SK-N-SH (cell line): ENCODE measurements around the gene DNAJC18. TPM values are rescaled to one million over a fixed set of nuclear protein-coding genes. Genes with fewer than 3 reads are reported as not detected.

Source experiments
- CTCF ChIA-PET: fragments of 300-600, 350-600 bp; formaldehyde crosslinking; extraction: SDS; loops from one replicate; lab custom pipeline; 2021; lab: Yijun Ruan, JAX
- POLR2A ChIA-PET: fragments of 350-600 bp; sonication (Branson Sonifier 250); formaldehyde crosslinking; extraction: SDS; loops from one replicate; lab custom pipeline; 2020; ENCODE audit warnings: antibody characterized with exemption, inconsistent platforms; lab: Yijun Ruan, JAX
- DNase-seq: peaks from one replicate; pipeline ENCODE4 v3.0.0; 2012
- H2AFZ ChIP-seq: fragments of 200-600 bp; sonication (generic); 2 replicates; pipeline ENCODE4 v1.8.1; 2016; ENCODE audit warnings: antibody characterized with exemption, mild to moderate bottlenecking, low read depth
- H3F3A ChIP-seq: fragments of 200-600 bp; sonication (generic); replicated peaks from 2 replicates; pipeline ENCODE3; 2016; ENCODE audit warnings: antibody characterized with exemption, mild to moderate bottlenecking; ENCODE audit not compliant: insufficient read depth
- H3K27ac ChIP-seq, 2 experiments: fragments of 200-500 bp in 1 of 2; fragments of 200-600 bp in 1 of 2; sonication (Bioruptor generic) in 1 of 2; sonication (generic), shearing (Covaris generic) in 1 of 2; 2 replicates each; pipeline versions ENCODE4 v1.5.1 to v1.6.1; 2014 to 2016; ENCODE audit warnings: low read depth in 2 of 2, inconsistent platforms in 1 of 2, low read length in 1 of 2, mild to moderate bottlenecking in 1 of 2, mixed read lengths in 1 of 2
- H3K27me3 ChIP-seq: fragments of 200-600 bp; sonication (generic), shearing (Covaris generic); 2 replicates; pipeline ENCODE4 v1.6.1; 2016; ENCODE audit warnings: mixed run types; ENCODE audit not compliant: insufficient read depth
- H3K36me3 ChIP-seq, 2 experiments: fragments of 200-500 bp in 1 of 2; fragments of 200-600 bp in 1 of 2; sonication (Bioruptor generic) in 1 of 2; sonication (generic) in 1 of 2; replicated peaks in 1 of 2; 2 replicates each; pipeline versions ENCODE3 to v1.5.1; 2014 to 2016; ENCODE audit warnings: low read length in 1 of 2, mild to moderate bottlenecking in 1 of 2; ENCODE audit not compliant: insufficient read depth in 2 of 2, control insufficient read depth in 1 of 2
- H3K4me1 ChIP-seq, 2 experiments: fragments of 200-500 bp in 1 of 2; fragments of 200-600 bp in 1 of 2; sonication (Bioruptor generic) in 1 of 2; sonication (generic), shearing (Covaris generic) in 1 of 2; 2 replicates each; pipeline versions ENCODE4 v1.5.1 to v1.6.1; 2014 to 2016; ENCODE audit warnings: low read depth in 1 of 2, low read length in 1 of 2, mixed run types in 1 of 2; ENCODE audit not compliant: insufficient read depth in 2 of 2, control insufficient read depth in 1 of 2
- H3K4me2 ChIP-seq: fragments of 200-600 bp; sonication (generic), shearing (Covaris generic); 2 replicates; pipeline ENCODE4 v1.6.1; 2017; ENCODE audit warnings: mixed run types
- H3K4me3 ChIP-seq, 2 experiments: fragments of 200-500 bp in 1 of 2; fragments of 200-600 bp in 1 of 2; sonication (Bioruptor generic) in 1 of 2; sonication (generic), shearing (Covaris generic) in 1 of 2; 2 replicates each; pipeline versions ENCODE4 v1.5.1 to v1.8.1; 2014 to 2016; ENCODE audit warnings: low read depth in 2 of 2, inconsistent platforms in 1 of 2, low read length in 1 of 2, mild to moderate bottlenecking in 1 of 2, mixed read lengths in 1 of 2, moderate library complexity in 1 of 2
- H3K79me2 ChIP-seq: fragments of 200-600 bp; sonication (generic); 2 replicates; pipeline ENCODE4 v1.8.1; 2017; ENCODE audit warnings: mild to moderate bottlenecking; ENCODE audit not compliant: insufficient read depth
- H3K9ac ChIP-seq: fragments of 200-600 bp; sonication (generic); 2 replicates; pipeline ENCODE4 v1.6.1; 2017; ENCODE audit warnings: mixed run types
- H3K9me2 ChIP-seq: fragments of 200-600 bp; sonication (generic); 2 replicates; pipeline ENCODE4 v1.6.1; 2017; ENCODE audit warnings: mixed run types
- H3K9me3 ChIP-seq: fragments of 200-600 bp; sonication (generic); 2 replicates; pipeline ENCODE4 v1.6.1; 2017; ENCODE audit warnings: mixed run types, mild to moderate bottlenecking, moderate library complexity
- H4K20me1 ChIP-seq: fragments of 200-600 bp; sonication (generic); 2 replicates; pipeline ENCODE4 v1.6.1; 2017; ENCODE audit warnings: mild to moderate bottlenecking, mixed run types; ENCODE audit not compliant: insufficient read depth
- CHD2 ChIP-seq: fragments of 150-350 bp; IDR thresholded peaks from 2 replicates; pipeline ENCODE4 v1.6.1; 2018; ENCODE audit warnings: low read length; ENCODE audit not compliant: partially characterized antibody
- ELF1 ChIP-seq: IDR thresholded peaks from 2 replicates; pipeline ENCODE4 v1.4.0; 2012
- EP300 ChIP-seq, 2 experiments: IDR thresholded peaks; 2 replicates each; pipeline versions ENCODE4 v1.4.0 to v1.6.1; 2012; ENCODE audit warnings: borderline replicate concordance in 1 of 2, low read depth in 1 of 2, low read length in 1 of 2
- FOXJ3 ChIP-seq: sonication (generic); formaldehyde crosslinking; IDR thresholded peaks from 2 replicates; pipeline ENCODE4 v1.5.1; 2020; ENCODE audit warnings: mild to moderate bottlenecking, missing genetic modification reagents
- GATA2 ChIP-seq: sonication (generic); formaldehyde crosslinking; IDR thresholded peaks from 2 replicates; pipeline ENCODE4 v1.5.0; 2020; ENCODE audit warnings: mild to moderate bottlenecking, missing genetic modification reagents
- MXI1 ChIP-seq: IDR thresholded peaks from 2 replicates; pipeline ENCODE4 v1.6.1; 2012; ENCODE audit warnings: mild to moderate bottlenecking, low read depth, low read length, improper control_type of control experiment
- NRF1 ChIP-seq: IDR thresholded peaks from 2 replicates; pipeline ENCODE4 v1.6.1; 2012; ENCODE audit warnings: low read depth, mild to moderate bottlenecking, low read length
- SMC3 ChIP-seq: IDR thresholded peaks from 2 replicates; pipeline ENCODE4 v1.6.1; 2012; ENCODE audit warnings: low read depth, low read length, improper control_type of control experiment
- TAF1 ChIP-seq: IDR thresholded peaks from 2 replicates; pipeline ENCODE4 v1.6.1; 2012; ENCODE audit warnings: low read depth, mild to moderate bottlenecking, low read length, moderate library complexity, borderline replicate concordance
- TCF12 ChIP-seq: IDR thresholded peaks from 2 replicates; pipeline ENCODE4 v1.4.0; 2012
- YY1 ChIP-seq: IDR thresholded peaks from 2 replicates; pipeline ENCODE4 v1.4.0; 2012; ENCODE audit warnings: low read depth, mild to moderate bottlenecking
- WGBS: methylation state at CpG from one replicate; pipeline ENCODE4 v1.1.6; 2017; ENCODE audit warnings: low lambda C conversion rate; 5-methylcytosine and 5-hydroxymethylcytosine counted together
- polyA plus RNA-seq, 3 experiments: library from polyadenylated mRNA; depleted of rRNA; stranded (reverse); fragments of >200 nt; gene quantifications; 2 replicates each; pipeline ENCODE4 v1.2.3, GENCODE V29; 2012
- TF ChIP-seq, protein P1 (sequence below): fragments of 150-350 bp; IDR thresholded peaks from 2 replicates; pipeline ENCODE4 v1.6.1; 2016; ENCODE audit warnings: mild to moderate bottlenecking, low read depth, low read length
- TF ChIP-seq, protein P2 (sequence below): IDR thresholded peaks from 2 replicates; pipeline ENCODE4; 2012
- TF ChIP-seq, protein P3 (sequence below): IDR thresholded peaks from 2 replicates; pipeline ENCODE4 v1.4.0; 2012; ENCODE audit warnings: low read depth, borderline replicate concordance

DNAJC18 gene
- polyA plus RNA-seq, 1 of the 3 experiments (the other 2 are of a cell fraction): 7.4 TPM

DNA sequence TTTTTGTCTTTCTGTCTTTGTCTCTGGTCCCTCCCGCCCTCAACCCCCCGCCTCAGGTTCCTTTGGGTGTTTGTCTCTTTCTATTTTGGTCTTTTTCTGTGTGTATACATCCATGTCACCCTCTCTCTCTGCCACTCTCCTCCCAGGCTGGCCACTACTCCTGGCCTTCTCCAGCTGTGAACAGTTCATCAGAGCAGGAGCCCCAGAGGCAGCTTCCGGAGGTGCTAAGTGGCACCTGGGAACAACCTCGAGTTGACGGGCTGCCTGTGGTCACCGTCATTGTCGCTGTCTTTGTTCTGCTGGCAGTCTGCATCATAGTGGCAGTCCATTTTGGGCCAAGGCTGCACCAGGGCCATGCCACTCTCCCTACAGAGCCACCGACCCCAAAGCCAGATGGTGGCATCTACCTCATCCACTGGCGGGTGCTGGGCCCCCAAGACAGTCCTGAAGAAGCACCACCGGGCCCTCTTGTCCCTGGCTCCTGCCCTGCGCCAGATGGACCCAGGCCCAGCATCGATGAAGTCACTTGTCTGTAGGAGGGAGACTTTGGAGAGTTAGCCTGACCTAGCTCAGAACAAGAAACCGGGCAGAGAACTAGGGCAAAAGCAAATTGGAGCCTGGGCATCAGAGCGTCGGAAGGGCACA lies 33.2 kb upstream of the DNAJC18 start:
- Histone ChIP-seq H2AFZ (no peak overlapping the region), H3K4me3 (no peak overlapping the region), H3K9me2 (no peaks in the 10 kb centered on the region), H3K27ac (no peak overlapping the region), H3K9ac (no peak overlapping the region), H4K20me1 (no peaks in the 10 kb centered on the region), H3K4me1 (peaks cover 3 to 8% of the 10 kb centered on the region in 2 experiments; a peak in 2 of 4 replicates), H3K9me3 (no peaks in the 10 kb centered on the region), H3K36me3 (peaks cover 0 to 17% of the 10 kb centered on the region in 2 experiments), H3K79me2 (peaks cover under 1% of the 10 kb centered on the region; the same call in 1 of the 2 replicates), H3F3A (peaks cover 5% of the 10 kb centered on the region), H3K27me3 (no peaks in the 10 kb centered on the region), H3K4me2 (no peak overlapping the region)
- 90% methylated on average over 15 of the region's 15 CpGs for WGBS
- DNase-seq: no peak
- POLR2A ChIA-PET: no interaction called here
- TF ChIP-seq, protein P1, sequence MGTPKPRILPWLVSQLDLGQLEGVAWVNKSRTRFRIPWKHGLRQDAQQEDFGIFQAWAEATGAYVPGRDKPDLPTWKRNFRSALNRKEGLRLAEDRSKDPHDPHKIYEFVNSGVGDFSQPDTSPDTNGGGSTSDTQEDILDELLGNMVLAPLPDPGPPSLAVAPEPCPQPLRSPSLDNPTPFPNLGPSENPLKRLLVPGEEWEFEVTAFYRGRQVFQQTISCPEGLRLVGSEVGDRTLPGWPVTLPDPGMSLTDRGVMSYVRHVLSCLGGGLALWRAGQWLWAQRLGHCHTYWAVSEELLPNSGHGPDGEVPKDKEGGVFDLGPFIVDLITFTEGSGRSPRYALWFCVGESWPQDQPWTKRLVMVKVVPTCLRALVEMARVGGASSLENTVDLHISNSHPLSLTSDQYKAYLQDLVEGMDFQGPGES: no peak
- TF ChIP-seq ELF1: no peak
- CTCF ChIA-PET: interaction anchor here (1.4 kb wide), 1 partner anchor 45 kb away, joined by 3 read pairs; no protein-coding TSS in a partner anchor

DNA sequence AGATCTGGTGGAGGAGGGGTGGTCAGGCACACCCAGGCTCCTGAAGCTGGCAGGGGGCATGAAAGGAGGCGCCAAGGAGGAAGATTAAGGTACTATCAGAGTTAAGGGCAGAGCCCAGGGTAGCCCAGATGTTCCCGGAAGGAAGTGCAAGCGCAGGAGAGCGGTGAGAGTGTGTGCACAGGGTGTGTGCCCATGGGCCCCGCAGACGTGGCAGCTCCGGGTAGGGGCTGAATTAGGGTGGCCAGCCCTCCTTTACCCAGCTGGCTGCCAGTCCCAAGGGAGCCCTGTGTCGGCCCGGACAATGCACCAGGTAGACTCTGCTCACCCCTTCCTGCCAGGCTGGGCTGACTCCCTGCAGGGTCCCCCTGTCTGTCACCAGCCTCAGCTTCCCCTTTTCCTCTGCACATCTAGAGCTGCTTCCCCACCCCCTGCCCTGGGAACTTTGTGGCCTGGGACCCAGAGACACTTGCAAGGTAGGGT lies 31.5 kb upstream of the DNAJC18 start, which contains the start of gene SMIM33:
SMIM33 (plus strand) TSS at position 184 of the 480 bp plus-strand sequence; CDS start at position 302, 118 bp downstream.
- H2AFZ ChIP-seq: no peak within 1 kb of the TSS
- CTCF ChIA-PET: interaction anchor here (1.0 kb wide), 1 partner anchor 49 kb away, joined by 5 read pairs; no protein-coding TSS in a partner anchor

More for the DNA sequence above, 31.5 kb upstream of the DNAJC18 start, which contains the start of gene SMIM33:
- H3K27me3 ChIP-seq: no peaks in the 10 kb centered on the region
- H4K20me1 ChIP-seq: no peaks in the 10 kb centered on the region
- no peaks in the 10 kb centered on the region for H3K79me2 ChIP-seq
- DNase-seq: no peak
- H3K36me3 ChIP-seq: peaks cover 0 to 6% of the 10 kb centered on the region in 2 experiments
- peaks cover under 1% of the 10 kb centered on the region for H3F3A ChIP-seq
- peaks cover 3 to 8% of the 10 kb centered on the region in 2 experiments; a peak in 2 of 4 replicates for H3K4me1 ChIP-seq
- H3K4me2 ChIP-seq: no peak within 1 kb of the TSS
- no peaks in the 10 kb centered on the region for H3K9me2 ChIP-seq
- WGBS: 77% methylated on average over 4 of the region's 9 CpGs
- no peak for TF ChIP-seq TAF1
- TF ChIP-seq, protein P2, sequence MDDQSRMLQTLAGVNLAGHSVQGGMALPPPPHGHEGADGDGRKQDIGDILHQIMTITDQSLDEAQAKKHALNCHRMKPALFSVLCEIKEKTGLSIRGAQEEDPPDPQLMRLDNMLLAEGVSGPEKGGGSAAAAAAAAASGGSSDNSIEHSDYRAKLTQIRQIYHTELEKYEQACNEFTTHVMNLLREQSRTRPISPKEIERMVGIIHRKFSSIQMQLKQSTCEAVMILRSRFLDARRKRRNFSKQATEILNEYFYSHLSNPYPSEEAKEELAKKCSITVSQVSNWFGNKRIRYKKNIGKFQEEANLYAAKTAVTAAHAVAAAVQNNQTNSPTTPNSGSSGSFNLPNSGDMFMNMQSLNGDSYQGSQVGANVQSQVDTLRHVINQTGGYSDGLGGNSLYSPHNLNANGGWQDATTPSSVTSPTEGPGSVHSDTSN: no peak
- TF ChIP-seq MXI1: no peak
- no peak for TF ChIP-seq TCF12
- TF ChIP-seq SMC3: no peak
- TF ChIP-seq, protein P3, sequence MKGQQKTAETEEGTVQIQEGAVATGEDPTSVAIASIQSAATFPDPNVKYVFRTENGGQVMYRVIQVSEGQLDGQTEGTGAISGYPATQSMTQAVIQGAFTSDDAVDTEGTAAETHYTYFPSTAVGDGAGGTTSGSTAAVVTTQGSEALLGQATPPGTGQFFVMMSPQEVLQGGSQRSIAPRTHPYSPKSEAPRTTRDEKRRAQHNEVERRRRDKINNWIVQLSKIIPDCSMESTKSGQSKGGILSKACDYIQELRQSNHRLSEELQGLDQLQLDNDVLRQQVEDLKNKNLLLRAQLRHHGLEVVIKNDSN: no peak
- no peak for TF ChIP-seq FOXJ3
- no peak for TF ChIP-seq NRF1
- no peak for TF ChIP-seq CHD2
- no peak for TF ChIP-seq EP300 (IDR thresholded peaks at IDR 0.05; ENCODE audit: borderline replicate concordance in 1 of 2, low read depth in 1 of 2, low read length in 1 of 2)
- no peak for TF ChIP-seq GATA2 (CRISPR knock-in tag)
- TF ChIP-seq YY1: no peak
- TF ChIP-seq, all 33 proteins: peak for 0
- no peak within 1 kb of the TSS for H3K4me3 ChIP-seq
- no peak within 1 kb of the TSS for H3K9ac ChIP-seq
- POLR2A ChIA-PET: no interaction called here
- H3K27ac ChIP-seq: no peak within 1 kb of the TSS
- no peaks in the 10 kb centered on the region for H3K9me3 ChIP-seq
